ENCODE measurements around the gene IGDCC3. TPM values are rescaled to one million over a fixed set of nuclear protein-coding genes. Genes with fewer than 3 reads are reported as not detected.

IGDCC3 gene
- total RNA-seq: not detected in 2 replicates

DNA sequence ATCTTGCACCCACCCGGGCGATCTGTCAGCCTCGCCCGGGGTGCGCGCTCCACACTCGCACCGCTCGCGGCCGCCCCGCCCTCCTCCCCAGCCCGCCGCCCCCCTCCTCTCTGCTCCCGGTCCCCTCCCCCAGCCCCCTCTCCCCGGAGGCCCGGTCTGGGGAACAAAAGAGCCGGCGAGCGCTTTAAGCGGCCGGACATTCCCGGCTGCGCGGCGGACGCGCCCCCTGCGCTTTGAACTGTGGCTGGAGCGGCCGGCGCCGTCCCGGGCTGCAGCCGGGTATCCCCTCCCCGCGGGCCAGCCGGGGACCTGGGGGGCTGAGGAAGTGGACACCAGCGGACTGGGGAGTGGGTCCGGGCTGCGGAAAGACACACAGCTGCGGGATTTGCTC is at the start of gene IGDCC3:
IGDCC3 (minus strand) TSS at position 27 of the 391 bp plus-strand sequence. CDS start 214 bp downstream, outside the sequence.

DNA sequence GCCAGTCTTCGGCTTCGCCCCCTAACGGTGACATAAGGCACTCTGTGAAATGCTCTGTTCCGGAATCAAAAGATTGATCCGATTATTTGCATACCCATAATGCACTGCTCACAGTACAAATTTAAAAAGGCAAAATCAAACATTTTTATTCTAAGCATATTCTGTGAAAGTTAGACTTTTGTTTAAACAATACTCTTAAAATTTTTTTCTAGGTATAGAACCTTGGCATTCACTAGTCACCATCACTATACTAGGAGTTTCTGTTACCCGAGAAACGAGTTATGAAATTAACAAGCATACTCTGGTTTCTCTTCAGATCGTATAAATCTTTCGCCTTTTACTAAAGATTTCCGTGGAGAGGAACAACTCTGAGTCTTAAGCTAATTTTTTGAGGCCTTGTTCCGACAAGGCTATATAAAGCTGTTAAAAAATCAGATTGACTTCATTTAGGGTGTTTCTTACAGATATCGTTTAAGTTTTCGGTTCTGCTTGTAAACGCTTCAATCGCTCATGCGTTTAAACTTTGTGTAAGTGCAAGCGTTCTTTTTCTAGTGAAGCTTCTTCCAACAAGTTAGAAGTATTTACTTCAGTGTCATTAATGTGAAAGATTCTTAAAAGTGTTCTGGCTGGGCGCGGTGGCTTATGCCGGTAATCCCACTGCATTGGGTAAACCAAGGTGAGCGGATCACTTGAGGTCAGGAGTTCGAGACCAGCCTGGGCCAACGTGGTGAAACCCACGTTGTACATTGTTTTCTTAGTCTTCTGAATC is 73.2 kb downstream of the IGDCC3 start, which contains the start of gene RNU5B-1:
RNU5B-1 (plus strand) TSS at position 297 of the 769 bp plus-strand sequence.

DNA sequence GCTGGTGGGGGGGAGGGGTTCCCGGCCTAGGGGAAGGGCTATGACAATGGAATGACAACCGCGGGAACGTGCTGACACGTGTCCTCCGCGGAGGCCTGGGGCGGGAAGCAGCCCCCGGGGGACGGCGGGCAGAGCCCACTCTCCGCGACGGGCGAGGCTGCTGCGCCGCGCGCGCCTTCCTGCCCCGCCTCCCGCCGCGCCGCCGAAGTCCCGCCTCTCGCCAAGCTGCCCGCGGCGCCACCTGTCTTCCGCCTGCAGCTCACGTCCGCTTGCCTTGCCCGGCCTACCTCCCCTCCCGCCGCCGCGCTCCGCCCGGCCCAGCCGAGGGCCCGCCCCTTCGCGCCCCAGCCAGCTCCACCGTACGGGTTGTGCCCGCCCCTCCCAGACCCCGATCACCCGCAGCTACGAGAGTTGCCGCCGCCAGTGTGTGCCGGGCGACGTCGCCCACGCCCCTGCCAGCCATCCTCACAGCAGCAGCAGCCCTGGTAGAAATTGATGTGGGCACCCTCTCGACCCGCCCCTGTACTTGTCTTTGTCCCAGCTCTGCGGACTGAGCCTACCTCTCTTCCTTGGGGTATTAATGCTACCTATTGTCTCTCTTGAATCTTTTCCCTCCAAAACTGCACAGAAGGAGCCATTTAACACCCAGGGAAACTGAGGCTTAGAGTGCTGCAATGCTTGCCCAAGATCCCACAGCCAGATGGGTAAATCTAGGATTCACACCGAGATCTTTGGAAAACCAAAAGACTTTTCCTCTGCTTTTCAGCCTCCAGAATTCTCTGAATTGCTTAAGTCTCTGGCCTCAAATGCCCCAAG is 90.9 kb downstream of the IGDCC3 start, which contains the start of gene PARP16:
PARP16 (minus strand) TSS at position 180 of the 816 bp plus-strand sequence. CDS start 457 bp downstream, outside the sequence.

Other genes starting within 250 kb of the IGDCC3 start
- 14.3 and 16.5 TPM in 2 replicates for gene PDCD7, start 244.2 kb downstream of the IGDCC3 start, total RNA-seq
- 39.2 and 69.0 TPM in 2 replicates for gene CLPX, start 192.7 kb downstream of the IGDCC3 start, total RNA-seq
- gene CILP, start 166.5 kb downstream of the IGDCC3 start, total RNA-seq: 0.59 TPM in 1 of 2 replicates, not detected in the other
- gene PARP16, start 91.1 kb downstream of the IGDCC3 start, total RNA-seq: 3.5 and 4.2 TPM in 2 replicates
- not detected in 2 replicates for gene RNU5A-1, start 82.0 kb downstream of the IGDCC3 start, total RNA-seq
- gene RNU5B-1, start 73.3 kb downstream of the IGDCC3 start, total RNA-seq: not detected in 2 replicates
- gene IGDCC4, start 44.9 kb upstream of the IGDCC3 start, total RNA-seq: 5.9 and 6.0 TPM in 2 replicates
- gene DPP8, start 139.7 kb upstream of the IGDCC3 start, total RNA-seq: 46.3 and 47.0 TPM in 2 replicates
- gene HACD3, start 152.5 kb upstream of the IGDCC3 start, total RNA-seq: 98.3 and 106 TPM in 2 replicates
- 25.5 and 36.0 TPM in 2 replicates for gene INTS14, start 233.1 kb upstream of the IGDCC3 start, total RNA-seq
- gene SLC24A1, start 243.9 kb upstream of the IGDCC3 start, total RNA-seq: 3.3 and 4.4 TPM in 2 replicates

Measured in smooth muscle cell of the umbilical artery (primary cell).